ENCODE data around the gene AQR. TPM values are rescaled to one million over a fixed set of nuclear protein-coding genes. Genes with fewer than 3 reads are reported as not detected.

Gene AQR
- total and polyA plus RNA-seq, 10 of the 15 experiments (the other 5 are each of a cell fraction or from before 2014, with no cell fraction given) = 18.2 to 53.5 (median 32.6) TPM

- no peak for TF ChIP-seq SRF (IDR thresholded peaks at IDR 0.05; ENCODE audit: low read depth in 2 of 2, low read length in 2 of 2)
- no peak for TF ChIP-seq ZNF274 (IDR thresholded peaks at IDR 0.05; ENCODE audit: insufficient read depth, insufficient read length)
- TF ChIP-seq, protein P1, sequence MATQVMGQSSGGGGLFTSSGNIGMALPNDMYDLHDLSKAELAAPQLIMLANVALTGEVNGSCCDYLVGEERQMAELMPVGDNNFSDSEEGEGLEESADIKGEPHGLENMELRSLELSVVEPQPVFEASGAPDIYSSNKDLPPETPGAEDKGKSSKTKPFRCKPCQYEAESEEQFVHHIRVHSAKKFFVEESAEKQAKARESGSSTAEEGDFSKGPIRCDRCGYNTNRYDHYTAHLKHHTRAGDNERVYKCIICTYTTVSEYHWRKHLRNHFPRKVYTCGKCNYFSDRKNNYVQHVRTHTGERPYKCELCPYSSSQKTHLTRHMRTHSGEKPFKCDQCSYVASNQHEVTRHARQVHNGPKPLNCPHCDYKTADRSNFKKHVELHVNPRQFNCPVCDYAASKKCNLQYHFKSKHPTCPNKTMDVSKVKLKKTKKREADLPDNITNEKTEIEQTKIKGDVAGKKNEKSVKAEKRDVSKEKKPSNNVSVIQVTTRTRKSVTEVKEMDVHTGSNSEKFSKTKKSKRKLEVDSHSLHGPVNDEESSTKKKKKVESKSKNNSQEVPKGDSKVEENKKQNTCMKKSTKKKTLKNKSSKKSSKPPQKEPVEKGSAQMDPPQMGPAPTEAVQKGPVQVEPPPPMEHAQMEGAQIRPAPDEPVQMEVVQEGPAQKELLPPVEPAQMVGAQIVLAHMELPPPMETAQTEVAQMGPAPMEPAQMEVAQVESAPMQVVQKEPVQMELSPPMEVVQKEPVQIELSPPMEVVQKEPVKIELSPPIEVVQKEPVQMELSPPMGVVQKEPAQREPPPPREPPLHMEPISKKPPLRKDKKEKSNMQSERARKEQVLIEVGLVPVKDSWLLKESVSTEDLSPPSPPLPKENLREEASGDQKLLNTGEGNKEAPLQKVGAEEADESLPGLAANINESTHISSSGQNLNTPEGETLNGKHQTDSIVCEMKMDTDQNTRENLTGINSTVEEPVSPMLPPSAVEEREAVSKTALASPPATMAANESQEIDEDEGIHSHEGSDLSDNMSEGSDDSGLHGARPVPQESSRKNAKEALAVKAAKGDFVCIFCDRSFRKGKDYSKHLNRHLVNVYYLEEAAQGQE (IDR thresholded peaks at IDR 0.05; ENCODE audit: low read depth, low read length) = no peak
- TF ChIP-seq ELK1 (IDR thresholded peaks at IDR 0.05; ENCODE audit: low read depth, low read length) = no peak
- peak; percentile 38; the same call in 1 of the 2 replicates for TF ChIP-seq ZNF384 (IDR thresholded peaks at IDR 0.05; ENCODE audit: borderline replicate concordance, low read depth, low read length)
- no peak for TF ChIP-seq BMI1 (IDR thresholded peaks at IDR 0.05; ENCODE audit: borderline replicate concordance)
- no peak for TF ChIP-seq MXI1 (IDR thresholded peaks at IDR 0.05; ENCODE audit: low read depth, low read length)
- no peak for TF ChIP-seq POU2F2 (IDR thresholded peaks at IDR 0.05; ENCODE audit: borderline replicate concordance, low read depth, low read length)
- TF ChIP-seq, protein P2, sequence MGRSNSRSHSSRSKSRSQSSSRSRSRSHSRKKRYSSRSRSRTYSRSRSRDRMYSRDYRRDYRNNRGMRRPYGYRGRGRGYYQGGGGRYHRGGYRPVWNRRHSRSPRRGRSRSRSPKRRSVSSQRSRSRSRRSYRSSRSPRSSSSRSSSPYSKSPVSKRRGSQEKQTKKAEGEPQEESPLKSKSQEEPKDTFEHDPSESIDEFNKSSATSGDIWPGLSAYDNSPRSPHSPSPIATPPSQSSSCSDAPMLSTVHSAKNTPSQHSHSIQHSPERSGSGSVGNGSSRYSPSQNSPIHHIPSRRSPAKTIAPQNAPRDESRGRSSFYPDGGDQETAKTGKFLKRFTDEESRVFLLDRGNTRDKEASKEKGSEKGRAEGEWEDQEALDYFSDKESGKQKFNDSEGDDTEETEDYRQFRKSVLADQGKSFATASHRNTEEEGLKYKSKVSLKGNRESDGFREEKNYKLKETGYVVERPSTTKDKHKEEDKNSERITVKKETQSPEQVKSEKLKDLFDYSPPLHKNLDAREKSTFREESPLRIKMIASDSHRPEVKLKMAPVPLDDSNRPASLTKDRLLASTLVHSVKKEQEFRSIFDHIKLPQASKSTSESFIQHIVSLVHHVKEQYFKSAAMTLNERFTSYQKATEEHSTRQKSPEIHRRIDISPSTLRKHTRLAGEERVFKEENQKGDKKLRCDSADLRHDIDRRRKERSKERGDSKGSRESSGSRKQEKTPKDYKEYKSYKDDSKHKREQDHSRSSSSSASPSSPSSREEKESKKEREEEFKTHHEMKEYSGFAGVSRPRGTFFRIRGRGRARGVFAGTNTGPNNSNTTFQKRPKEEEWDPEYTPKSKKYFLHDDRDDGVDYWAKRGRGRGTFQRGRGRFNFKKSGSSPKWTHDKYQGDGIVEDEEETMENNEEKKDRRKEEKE (IDR thresholded peaks at IDR 0.05) = no peak
- TF ChIP-seq BCL3 (IDR thresholded peaks at IDR 0.05; ENCODE audit: borderline replicate concordance, insufficient read depth, low read depth, low read length, poor library complexity, severe bottlenecking) = no peak
- TF ChIP-seq RUNX3 (IDR thresholded peaks at IDR 0.05; ENCODE audit: low read length) = peak; percentile 59
- TF ChIP-seq HDGF (IDR thresholded peaks at IDR 0.05) = 0 out of 2 replicates have a peak, but pooled peaks have one; percentile 8
- no peak for TF ChIP-seq MEF2A (IDR thresholded peaks at IDR 0.05; ENCODE audit: insufficient read depth, low read depth, low read length)
- no peak for TF ChIP-seq SUPT20H (IDR thresholded peaks at IDR 0.05; ENCODE audit: borderline replicate concordance, control insufficient read depth, low read depth, low read length)
- TF ChIP-seq HCFC1 (IDR thresholded peaks at IDR 0.05; ENCODE audit: low read length) = no peak
- no peak for TF ChIP-seq NR2C1 (IDR thresholded peaks at IDR 0.05)
- TF ChIP-seq NFYB (IDR thresholded peaks at IDR 0.05; ENCODE audit: insufficient read depth, low read depth, low read length) = no peak
Measured at GRCh38 chr15:34987609-34988026, 18.1 kb upstream of the AQR start (continued).

All from GM12878 (cell line).